HG02759 (cell line): ENCODE data around the gene ADCYAP1R1.

Source experiments
- ATAC-seq: cut with Tn5 transposase; IDR thresholded peaks from one replicate; pipeline ENCODE4 v1.9.1; 2021; ENCODE audit warnings: mild to moderate bottlenecking, moderate library complexity; ENCODE audit not compliant: unreplicated experiment

ADCYAP1R1 gene

GRCh38 chr7:31036924-31037323 lies 15.2 kb upstream of the ADCYAP1R1 start:
- no peak for ATAC-seq

DNA sequence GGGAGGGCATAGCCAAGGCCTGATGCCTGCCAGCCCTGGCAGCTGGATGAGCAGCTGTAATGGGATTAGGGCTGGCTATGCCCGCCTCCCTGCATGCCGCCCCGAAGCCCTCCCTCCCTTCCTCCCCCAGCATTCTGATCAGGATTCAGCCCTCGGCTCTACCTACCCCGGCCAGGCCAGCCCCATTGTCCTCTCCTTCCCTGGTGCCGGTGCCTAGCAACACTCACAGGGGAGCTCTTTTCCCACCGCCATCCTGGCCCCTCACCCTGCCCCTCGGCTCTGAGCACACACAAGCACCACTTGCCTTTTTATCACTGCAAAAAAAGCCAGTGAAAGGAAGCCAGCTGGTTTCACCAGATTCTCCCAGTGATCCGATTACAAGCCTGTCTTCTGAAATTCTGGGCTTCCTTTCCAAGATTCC lies 9.0 kb upstream of the ADCYAP1R1 start:
- ATAC-seq, result no peak

GRCh38 chr7:31044529-31044928 lies 7.6 kb upstream of the ADCYAP1R1 start:
- no peak for ATAC-seq

GRCh38 chr7:31046723-31047122 lies 5.4 kb upstream of the ADCYAP1R1 start:
- ATAC-seq, result no peak

- ATAC-seq, result no peak
Observed at GRCh38 chr7:31047313-31048146, 4.6 kb upstream of the ADCYAP1R1 start.

DNA sequence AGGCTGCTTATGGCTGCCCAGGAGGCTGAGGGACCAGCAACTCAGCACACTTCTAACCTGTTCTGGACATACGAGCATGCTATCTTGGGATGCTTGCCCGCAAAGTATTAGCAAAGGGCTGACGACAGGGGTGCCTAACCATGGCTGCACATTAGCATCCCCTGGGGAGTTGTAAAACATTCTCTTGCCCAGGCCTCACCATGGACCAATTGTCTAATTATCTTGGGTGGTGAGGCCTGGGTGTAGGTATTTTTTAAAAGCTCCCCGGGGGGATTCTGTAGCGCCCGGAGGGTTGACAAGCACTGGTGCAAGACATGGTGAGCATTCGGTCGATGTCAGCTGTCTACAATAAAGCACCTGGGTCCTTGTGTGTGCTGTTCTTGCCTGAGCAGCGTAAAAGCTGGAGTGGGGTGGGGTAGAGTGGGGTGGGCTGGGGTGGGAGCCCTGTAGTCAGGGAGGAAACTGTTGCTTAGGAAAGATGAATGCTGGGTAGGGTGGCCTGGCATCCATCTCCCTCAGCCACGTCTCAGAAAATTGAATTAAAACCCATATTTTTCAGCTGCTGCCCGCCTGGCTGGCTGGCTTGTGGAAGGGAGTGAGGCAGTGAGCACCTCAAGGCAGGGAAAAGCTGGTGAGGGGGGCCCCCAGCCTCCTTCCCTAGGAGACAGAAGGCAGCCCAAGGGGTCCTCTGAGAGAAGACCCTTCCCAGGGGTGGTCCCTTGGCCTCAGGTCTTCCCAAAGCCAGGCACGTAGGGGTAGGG lies 2.9 kb upstream of the ADCYAP1R1 start:
- no peak for ATAC-seq

GRCh38 chr7:31052487-31052840 lies 356 bp downstream of the ADCYAP1R1 start:
- no peak for ATAC-seq

- no peak for ATAC-seq
Observed at GRCh38 chr7:31052841-31053601, 913 bp downstream of the ADCYAP1R1 start.

DNA sequence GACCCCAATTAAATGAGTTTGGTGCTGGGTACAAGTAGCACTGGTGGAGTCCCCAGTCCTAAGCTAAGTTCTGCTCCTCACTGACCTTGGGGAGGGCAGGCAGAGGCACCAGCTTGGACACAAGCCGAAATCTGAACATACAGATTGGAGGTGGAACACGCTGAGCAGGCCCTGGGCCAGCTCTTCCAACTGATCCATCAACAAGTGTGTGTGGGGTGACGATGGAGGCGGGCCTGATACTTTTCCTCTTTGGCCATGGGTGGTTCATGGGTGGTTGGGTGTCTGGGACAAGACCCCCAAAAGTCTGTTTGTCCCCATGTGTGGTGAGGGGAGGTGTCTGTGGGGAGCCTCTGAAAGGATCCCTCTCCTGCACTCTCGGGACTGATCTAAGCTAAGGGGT lies 1.9 kb downstream of the ADCYAP1R1 start:
- ATAC-seq, result no peak

DNA sequence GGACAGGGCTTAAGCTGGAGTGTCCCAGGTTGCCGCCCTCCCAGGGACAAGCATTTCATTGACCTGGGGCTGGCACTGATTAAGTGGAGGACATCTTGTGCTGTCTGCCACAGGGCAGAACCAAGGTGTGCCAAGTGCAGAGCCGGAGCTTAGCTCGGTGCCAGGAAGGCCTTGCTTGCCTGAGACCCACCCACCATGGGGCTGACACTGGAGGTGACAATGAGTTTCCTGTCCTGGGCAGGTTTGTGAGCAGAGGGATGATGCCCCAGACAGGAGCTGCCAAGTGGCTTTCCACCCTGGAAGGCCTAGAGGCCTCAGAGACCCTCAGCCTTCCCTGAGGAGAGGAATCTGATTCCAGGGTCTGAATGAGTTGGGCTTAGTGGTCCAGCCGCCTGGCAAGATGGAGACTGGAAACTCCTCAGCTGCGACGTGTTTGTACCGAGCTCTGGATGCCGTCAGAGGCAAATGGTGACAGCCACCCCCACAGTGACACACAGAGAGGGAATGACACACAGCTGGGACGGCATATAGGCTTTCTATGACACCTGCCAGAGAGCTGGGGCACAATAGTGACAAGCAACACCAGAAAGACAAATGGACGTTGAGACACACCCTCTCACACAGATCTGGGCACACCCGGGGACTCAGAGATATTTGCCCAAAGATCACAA lies 2.6 kb downstream of the ADCYAP1R1 start:
- ATAC-seq, result no peak

DNA sequence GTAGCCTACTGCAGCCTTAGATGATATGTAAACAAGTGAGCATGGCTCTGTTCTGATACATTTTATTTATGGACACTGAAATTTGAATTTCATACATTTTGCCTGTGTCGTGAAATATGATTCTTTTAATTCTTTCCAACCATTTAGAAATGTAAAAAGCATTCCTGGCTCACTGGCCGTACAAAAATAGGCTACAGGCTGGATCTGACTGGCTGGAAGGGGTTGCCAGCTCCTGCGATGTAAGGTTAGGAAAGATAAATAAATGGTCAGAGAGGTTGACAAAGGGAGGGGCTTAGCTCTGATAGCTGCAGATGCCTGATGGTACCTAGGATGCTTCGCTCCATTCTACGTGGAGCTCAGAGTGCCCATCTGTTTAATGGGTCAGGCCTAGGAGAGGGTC lies 3.4 kb downstream of the ADCYAP1R1 start:
- ATAC-seq, result no peak

GRCh38 chr7:31056775-31057346 lies 4.8 kb downstream of the ADCYAP1R1 start:
- no peak for ATAC-seq

GRCh38 chr7:31058122-31058521 lies 6.0 kb downstream of the ADCYAP1R1 start:
- ATAC-seq, result no peak

DNA sequence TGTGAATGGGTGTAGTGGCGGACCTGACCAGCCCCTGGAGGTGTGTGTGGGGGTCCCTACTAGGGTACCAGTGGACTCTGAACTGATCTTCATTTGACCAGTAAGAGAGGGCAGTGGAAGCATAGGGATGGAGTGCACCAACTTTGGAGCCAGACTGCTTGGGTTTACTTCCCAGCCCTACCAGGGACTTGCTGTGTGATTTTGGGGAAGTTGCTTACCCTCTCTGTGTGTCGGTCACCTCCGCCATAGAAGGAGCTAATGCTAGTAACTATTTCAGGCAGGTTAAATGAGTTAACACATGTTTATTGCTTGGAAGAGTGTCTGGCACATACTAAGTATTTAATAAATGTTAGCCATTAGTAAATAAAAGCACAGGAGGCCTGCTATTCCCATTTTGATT lies 6.6 kb downstream of the ADCYAP1R1 start:
- no peak for ATAC-seq

DNA sequence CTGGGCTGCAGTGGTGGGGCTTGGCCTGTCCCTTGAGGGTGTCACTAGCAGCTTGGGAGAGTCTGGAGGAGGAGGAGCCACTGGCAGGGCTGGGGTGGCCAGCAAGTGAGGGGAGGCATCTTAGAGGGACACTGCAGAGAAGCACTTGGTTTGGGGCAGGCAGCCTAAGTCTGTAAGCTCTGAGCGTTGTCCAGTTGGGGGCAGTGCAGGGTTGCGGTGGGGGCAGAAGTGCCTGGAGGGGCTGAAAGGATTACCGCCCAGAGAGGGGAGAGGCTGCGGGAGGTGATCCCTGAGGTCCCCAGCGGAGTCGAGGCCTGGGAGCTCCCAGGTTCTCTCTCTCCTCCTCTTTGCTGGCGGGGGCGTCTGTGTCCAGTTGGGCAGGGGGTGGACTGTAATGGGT lies 7.4 kb downstream of the ADCYAP1R1 start:
- no peak for ATAC-seq

GRCh38 chr7:31061185-31061584 lies 9.1 kb downstream of the ADCYAP1R1 start:
- ATAC-seq, result no peak

DNA sequence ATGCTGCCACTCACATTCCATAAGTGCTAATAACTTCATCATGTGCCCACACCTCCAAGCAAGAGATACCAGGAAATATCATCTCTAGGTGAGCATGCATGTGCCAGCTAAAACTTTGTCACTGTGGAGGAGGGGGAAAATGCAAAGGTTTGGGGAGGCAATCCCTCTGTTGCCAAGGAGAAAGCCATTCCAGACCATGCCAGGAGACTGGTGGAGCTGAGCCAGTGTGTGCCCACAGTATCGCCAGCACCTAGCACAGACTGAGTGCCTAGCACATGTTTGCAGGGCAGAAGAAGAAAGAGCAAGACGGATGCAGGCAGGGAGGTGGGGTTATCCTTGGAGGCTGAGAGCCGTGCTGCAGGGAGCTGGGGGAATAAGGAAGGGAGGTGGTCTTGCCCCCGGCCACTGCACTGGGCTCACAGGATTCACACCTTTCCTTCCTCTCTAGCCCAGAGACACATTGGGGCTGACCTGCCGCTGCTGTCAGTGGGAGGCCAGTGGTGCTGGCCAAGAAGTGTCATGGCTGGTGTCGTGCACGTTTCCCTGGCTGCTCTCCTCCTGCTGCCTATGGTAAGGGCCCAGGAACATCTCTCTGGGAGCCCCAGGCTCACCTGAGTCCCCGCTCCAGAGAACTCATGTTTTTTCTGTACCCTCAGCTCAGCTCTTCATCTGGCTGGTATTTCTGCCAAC lies 10.8 kb downstream of the ADCYAP1R1 start:
- ATAC-seq, result no peak

DNA sequence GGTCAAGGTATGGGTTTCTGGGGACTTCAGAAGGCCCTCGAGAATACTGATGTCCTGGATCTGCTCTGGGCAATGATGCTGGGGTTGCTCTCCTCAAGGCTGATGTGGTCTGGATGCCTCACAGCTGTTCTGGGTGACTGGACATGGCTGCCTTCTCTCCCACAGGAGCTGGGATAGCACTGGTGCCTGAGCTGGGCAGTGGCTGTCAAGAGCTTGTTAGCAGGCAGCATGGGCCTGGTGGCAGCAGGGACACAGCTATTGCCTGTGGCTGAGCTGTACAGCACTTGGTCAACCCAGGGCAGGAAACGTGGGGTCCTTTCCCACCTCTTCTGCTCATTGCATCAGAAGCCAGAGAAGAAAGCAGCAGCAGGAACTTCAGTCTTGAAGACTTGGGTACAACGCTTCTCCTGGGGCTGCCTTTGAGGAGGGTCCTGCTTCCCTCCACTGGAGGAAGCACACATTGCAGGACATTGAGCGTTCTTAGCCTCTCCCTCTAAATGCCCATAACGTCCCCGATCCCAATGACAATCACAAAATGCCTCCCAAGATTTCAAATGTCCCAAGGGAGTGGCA lies 13.0 kb downstream of the ADCYAP1R1 start:
- ATAC-seq, result no peak

GRCh38 chr7:31065840-31066239 lies 13.7 kb downstream of the ADCYAP1R1 start:
- ATAC-seq, result no peak
